CD4-positive, alpha-beta T cell (primary cell): ENCODE measurements around the gene MRPL30. TPM values are rescaled to one million over a fixed set of nuclear protein-coding genes. Genes with fewer than 3 reads are reported as not detected.
A peak's percentile ranks its signal among the peaks of the same experiment; 100 is the strongest.
"Not testable (repeated sequence)": the region's sequence is repeated elsewhere in the genome, so short reads cannot be mapped to it uniquely, and the experiment has no call there.

ENCODE experiments used
- ATAC-seq: fragments of 200-7000 bp; cut with Tn5 transposase; one replicate; pipeline ENCODE4 v1.10.0; 2022; ENCODE audit warnings: mild to moderate bottlenecking; ENCODE audit not compliant: poor library complexity
- CTCF ChIA-PET: fragments of 350-600 bp; sonication (Branson Sonifier 250); formaldehyde crosslinking; loops from one replicate; lab custom pipeline; 2021; ENCODE audit warnings: antibody characterized with exemption, inconsistent platforms; lab: Charles Lee
- POLR2A ChIA-PET: fragments of 350-600 bp; sonication (Branson Sonifier 250); formaldehyde crosslinking; loops from one replicate; lab custom pipeline; 2021; ENCODE audit warnings: antibody characterized with exemption, inconsistent platforms; lab: Charles Lee
- DNase-seq, 14 experiments: peaks; one replicate each; pipeline ENCODE4 v3.0.0-alpha.2; 2013 to 2020; ENCODE audit warnings: mixed read lengths in 2 of 14
- H3K27ac ChIP-seq, 2 donors: one replicate each; pipeline versions ENCODE4 v1.5.1 to v1.7.0; 2013; ENCODE audit warnings: low read length in 2 of 2, low read depth in 1 of 2, mild to moderate bottlenecking in 1 of 2
- H3K27me3 ChIP-seq, 2 experiments: 1 replicate in 1 of 2; 2 replicates in 1 of 2; pipeline versions ENCODE4 v1.6.1 to v1.7.0; 2013; ENCODE audit warnings: low read length in 2 of 2, control low read depth in 1 of 2, mild to moderate bottlenecking in 1 of 2, moderate library complexity in 1 of 2; ENCODE audit not compliant: insufficient read depth in 2 of 2, control insufficient read depth in 1 of 2
- H3K36me3 ChIP-seq: one replicate; pipeline ENCODE4 v1.6.1; 2013; ENCODE audit warnings: low read length, control low read depth; ENCODE audit not compliant: insufficient read depth
- H3K4me1 ChIP-seq: one replicate; pipeline ENCODE4 v1.6.1; 2013; ENCODE audit warnings: low read length, control low read depth; ENCODE audit not compliant: insufficient read depth
- H3K4me3 ChIP-seq: one replicate; pipeline ENCODE4 v1.5.1; 2013; ENCODE audit warnings: mild to moderate bottlenecking, low read length, moderate library complexity
- H3K9me3 ChIP-seq, 2 experiments: 1 replicate in 1 of 2; 2 replicates in 1 of 2; pipeline versions ENCODE4 v1.6.1 to v1.7.0; 2013; ENCODE audit warnings: low read length in 2 of 2, mild to moderate bottlenecking in 2 of 2, control low read depth in 1 of 2, moderate library complexity in 1 of 2; ENCODE audit not compliant: control insufficient read depth in 1 of 2, insufficient read depth in 1 of 2
- H3K27ac Mint-ChIP-seq: one replicate; pipeline ENCODE4 v1.8.0; 2020; ENCODE audit warnings: mixed read lengths
- H3K27me3 Mint-ChIP-seq: one replicate; pipeline ENCODE4 v1.8.0; 2021; ENCODE audit warnings: mixed read lengths
- H3K36me3 Mint-ChIP-seq: one replicate; pipeline ENCODE4 v1.8.0; 2021; ENCODE audit warnings: low read depth, mixed read lengths
- H3K4me1 Mint-ChIP-seq: one replicate; pipeline ENCODE4 v1.8.0; 2021; ENCODE audit warnings: low read depth, mixed read lengths
- H3K4me3 Mint-ChIP-seq: one replicate; pipeline ENCODE4 v1.8.0; 2020; ENCODE audit warnings: mild to moderate bottlenecking, mixed read lengths
- H3K9me3 Mint-ChIP-seq: one replicate; pipeline ENCODE4 v1.8.0; 2020; ENCODE audit warnings: mixed read lengths
- intact Hi-C, 2 experiments: fragments of 100-400 bp; cut with DNase I in 1 of 2; cut with micrococcal nuclease in 1 of 2; formaldehyde crosslinking; loops; one replicate each; pipeline versions ENCODE4 v1.15.1 to v1.9.0; 2023 to 2025; cut with DNase I, micrococcal nuclease
- total RNA-seq, 174 experiments: library from RNA in 2 of 174; stranded (reverse) in 2 of 174; gene quantifications; one replicate each; pipeline ENCODE4 v1.2.3 and lab custom pipeline; 2021 to 2026
- TF ChIP-seq, protein P1 (sequence below): fragments of 200-600 bp; IDR thresholded peaks from one replicate; pipeline ENCODE4 v1.8.0; 2022; ENCODE audit warnings: antibody characterized with exemption, mild to moderate bottlenecking

The MRPL30 gene
- total RNA-seq, 2 experiments from 2014 or later, result 8.6 to 9.5 TPM

DNA sequence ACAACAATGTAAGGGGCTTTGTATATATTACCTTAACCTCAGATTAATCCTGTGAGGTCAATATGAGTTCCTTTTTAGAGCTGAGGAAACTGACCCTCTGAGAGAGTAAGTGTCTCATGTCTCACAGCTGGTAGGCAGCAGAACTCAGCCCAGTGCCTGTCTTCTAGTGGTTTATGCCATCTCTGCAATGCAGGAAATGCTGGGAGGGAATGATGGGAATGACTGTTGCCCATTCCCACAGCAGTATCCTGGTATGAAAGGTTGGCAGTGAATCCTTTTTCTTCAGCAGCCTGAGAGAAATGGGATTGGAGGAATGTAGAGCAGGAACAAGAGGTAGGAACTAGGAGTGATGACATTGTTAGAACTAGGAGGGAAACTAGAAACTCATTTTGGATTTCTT, 6.0 kb downstream of the MRPL30 start:
- Histone ChIP-seq H3K27ac (no peak overlapping the region), H3K36me3 (peaks cover 41% of the 10 kb centered on the region), H3K4me3 (no peak overlapping the region), H3K4me1 (peaks cover 9% of the 10 kb centered on the region), H3K9me3 (no peaks in the 10 kb centered on the region), H3K27me3 (no peaks in the 10 kb centered on the region)
- TF ChIP-seq, protein P1, sequence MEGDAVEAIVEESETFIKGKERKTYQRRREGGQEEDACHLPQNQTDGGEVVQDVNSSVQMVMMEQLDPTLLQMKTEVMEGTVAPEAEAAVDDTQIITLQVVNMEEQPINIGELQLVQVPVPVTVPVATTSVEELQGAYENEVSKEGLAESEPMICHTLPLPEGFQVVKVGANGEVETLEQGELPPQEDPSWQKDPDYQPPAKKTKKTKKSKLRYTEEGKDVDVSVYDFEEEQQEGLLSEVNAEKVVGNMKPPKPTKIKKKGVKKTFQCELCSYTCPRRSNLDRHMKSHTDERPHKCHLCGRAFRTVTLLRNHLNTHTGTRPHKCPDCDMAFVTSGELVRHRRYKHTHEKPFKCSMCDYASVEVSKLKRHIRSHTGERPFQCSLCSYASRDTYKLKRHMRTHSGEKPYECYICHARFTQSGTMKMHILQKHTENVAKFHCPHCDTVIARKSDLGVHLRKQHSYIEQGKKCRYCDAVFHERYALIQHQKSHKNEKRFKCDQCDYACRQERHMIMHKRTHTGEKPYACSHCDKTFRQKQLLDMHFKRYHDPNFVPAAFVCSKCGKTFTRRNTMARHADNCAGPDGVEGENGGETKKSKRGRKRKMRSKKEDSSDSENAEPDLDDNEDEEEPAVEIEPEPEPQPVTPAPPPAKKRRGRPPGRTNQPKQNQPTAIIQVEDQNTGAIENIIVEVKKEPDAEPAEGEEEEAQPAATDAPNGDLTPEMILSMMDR, result no peak
- Mint-ChIP-seq H3K4me3 (no peak overlapping the region), H3K36me3 (peaks cover 47% of the 10 kb centered on the region), H3K9me3 (no peaks in the 10 kb centered on the region), H3K27me3 (no peaks in the 10 kb centered on the region), H3K4me1 (peaks cover 36% of the 10 kb centered on the region), H3K27ac (peak overlapping the region; percentile 47)
- no peak for ATAC-seq
- ChIA-PET POLR2A (no interaction called here), CTCF (no interaction called here)
- no peak for DNase-seq
- intact Hi-C loops, result loop anchor here in 1 of 2 experiments (10.0 kb wide), 1 partner anchor 1192 kb away; the partner anchor contains the start of gene TMEM131

DNA sequence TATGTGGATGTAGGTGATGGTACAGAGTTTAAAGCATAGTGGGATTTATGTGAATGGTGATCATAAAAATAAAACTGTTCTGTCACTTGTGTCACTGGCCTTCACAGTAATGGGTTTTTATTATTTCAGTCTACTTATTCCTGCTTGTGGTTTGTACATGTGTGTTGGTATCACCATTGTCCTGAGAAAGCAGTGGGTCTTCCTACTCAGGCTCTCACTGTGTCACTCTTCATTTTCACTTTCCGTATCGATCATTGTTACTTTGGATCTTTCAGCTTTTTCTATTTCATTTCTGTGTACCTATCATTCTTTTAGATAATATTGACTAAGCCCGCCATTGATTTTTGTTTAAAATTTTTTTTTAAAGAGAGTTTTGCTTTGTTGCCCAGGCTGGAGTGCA, 7.4 kb downstream of the MRPL30 start:
- Mint-ChIP-seq H3K4me3 (no peak overlapping the region), H3K36me3 (peaks cover 60% of the 10 kb centered on the region), H3K27ac (peak overlapping the region; percentile 9), H3K9me3 (no peaks in the 10 kb centered on the region), H3K4me1 (peaks cover 28% of the 10 kb centered on the region), H3K27me3 (no peaks in the 10 kb centered on the region)
- Histone ChIP-seq H3K4me3 (no peak overlapping the region), H3K4me1 (no peaks in the 10 kb centered on the region), H3K27ac (no peak overlapping the region), H3K36me3 (peaks cover 44% of the 10 kb centered on the region), H3K27me3 (no peaks in the 10 kb centered on the region), H3K9me3 (no peaks in the 10 kb centered on the region)
- ATAC-seq, result no peak
- DNase-seq, result no peak
- CTCF ChIA-PET, result interaction anchor here (0.7 kb wide), 1 partner anchor 9 kb away, joined by 3 read pairs; no protein-coding TSS in a partner anchor
- TF ChIP-seq, protein P1, result no peak
- POLR2A ChIA-PET, result no interaction called here
- intact Hi-C loops, result loop anchor here in 1 of 2 experiments (10.0 kb wide), 1 partner anchor 1194 kb away; the partner anchor contains the start of gene TMEM131

DNA sequence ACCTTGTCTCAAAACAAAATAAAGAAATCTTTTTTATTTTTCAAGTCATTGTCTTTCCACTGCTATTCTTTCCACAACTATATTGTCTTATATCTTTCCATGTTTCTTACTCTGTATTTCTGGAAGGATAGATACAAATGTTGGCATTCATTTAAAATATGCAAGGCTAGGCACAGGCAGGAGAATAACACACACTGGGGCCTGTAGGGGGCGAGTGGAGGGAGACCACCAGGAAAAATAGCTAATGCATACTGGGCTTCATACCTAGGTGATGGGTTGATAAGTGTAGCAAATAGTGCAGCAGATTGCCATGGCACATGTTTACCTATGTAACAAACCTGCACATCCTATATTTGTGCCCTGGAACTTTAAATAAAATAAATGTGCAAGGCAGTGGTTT, 9.6 kb downstream of the MRPL30 start:
- TF ChIP-seq, protein P1, result no peak
- H3K27me3 ChIP-seq, result no peaks in the 10 kb centered on the region
- Mint-ChIP-seq H3K27me3 (no peaks in the 10 kb centered on the region), H3K9me3 (no peaks in the 10 kb centered on the region), H3K4me1 (peaks cover 8% of the 10 kb centered on the region), H3K27ac (no peak overlapping the region), H3K36me3 (peaks cover 73% of the 10 kb centered on the region), H3K4me3 (no peak overlapping the region)
- ATAC-seq (no peak), DNase-seq (no peak)
- ChIA-PET CTCF (no interaction called here), POLR2A (no interaction called here)
- peaks cover 48% of the 10 kb centered on the region for H3K36me3 ChIP-seq
- no peaks in the 10 kb centered on the region for H3K4me1 ChIP-seq
- H3K27ac ChIP-seq, result no peak overlapping the region
- no peaks in the 10 kb centered on the region for H3K9me3 ChIP-seq
- no peak overlapping the region for H3K4me3 ChIP-seq
- intact Hi-C loops, result no loop called here

DNA sequence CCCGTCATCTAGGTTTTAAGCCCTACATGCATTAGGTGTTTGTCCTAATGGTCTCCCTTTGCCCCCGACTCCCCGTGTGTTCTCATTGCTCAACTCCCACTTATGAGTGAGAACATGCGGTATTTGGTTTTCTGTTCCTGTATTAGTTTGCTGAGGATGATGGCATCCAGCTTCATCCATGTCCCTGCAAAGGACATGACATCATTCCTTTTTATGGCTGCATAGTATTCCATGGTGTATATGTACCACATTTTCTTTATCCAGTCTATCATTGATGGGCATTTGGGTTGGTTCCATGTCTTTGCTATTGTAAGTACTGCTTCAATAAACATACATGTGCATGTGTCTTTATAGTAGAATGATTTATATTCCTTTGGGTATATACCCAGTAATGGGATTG, 11.4 kb downstream of the MRPL30 start:
- peaks cover 83% of the 10 kb centered on the region for H3K36me3 Mint-ChIP-seq
- H3K27me3 ChIP-seq, H3K9me3 ChIP-seq, CTCF ChIA-PET, H3K27ac ChIP-seq, H3K4me3 Mint-ChIP-seq, H3K27ac Mint-ChIP-seq, H3K9me3 Mint-ChIP-seq, ATAC-seq, H3K27me3 Mint-ChIP-seq, intact Hi-C loops, H3K4me1 Mint-ChIP-seq, POLR2A ChIA-PET, H3K4me3 ChIP-seq, H3K4me1 ChIP-seq, DNase-seq: not testable (repeated sequence)
- H3K36me3 ChIP-seq, result peaks cover 53% of the 10 kb centered on the region
